Stimulated activated CD4-positive, alpha-beta T cell treated with anti-CD3 and anti-CD28 coated beads, TNF-alpha, amount 100 ng/mL, for 4 hours (primary cell): ENCODE results near the gene LZTS2.
"Not testable (repeated sequence)": the region's sequence is repeated elsewhere in the genome, so short reads cannot be mapped to it uniquely, and the experiment has no call there.

Source experiments
- DNase-seq, 3 experiments: peaks; one replicate each; pipeline ENCODE4 v3.0.0-alpha.2; 2020; ENCODE audit warnings: low read depth in 3 of 3

The LZTS2 gene

DNA sequence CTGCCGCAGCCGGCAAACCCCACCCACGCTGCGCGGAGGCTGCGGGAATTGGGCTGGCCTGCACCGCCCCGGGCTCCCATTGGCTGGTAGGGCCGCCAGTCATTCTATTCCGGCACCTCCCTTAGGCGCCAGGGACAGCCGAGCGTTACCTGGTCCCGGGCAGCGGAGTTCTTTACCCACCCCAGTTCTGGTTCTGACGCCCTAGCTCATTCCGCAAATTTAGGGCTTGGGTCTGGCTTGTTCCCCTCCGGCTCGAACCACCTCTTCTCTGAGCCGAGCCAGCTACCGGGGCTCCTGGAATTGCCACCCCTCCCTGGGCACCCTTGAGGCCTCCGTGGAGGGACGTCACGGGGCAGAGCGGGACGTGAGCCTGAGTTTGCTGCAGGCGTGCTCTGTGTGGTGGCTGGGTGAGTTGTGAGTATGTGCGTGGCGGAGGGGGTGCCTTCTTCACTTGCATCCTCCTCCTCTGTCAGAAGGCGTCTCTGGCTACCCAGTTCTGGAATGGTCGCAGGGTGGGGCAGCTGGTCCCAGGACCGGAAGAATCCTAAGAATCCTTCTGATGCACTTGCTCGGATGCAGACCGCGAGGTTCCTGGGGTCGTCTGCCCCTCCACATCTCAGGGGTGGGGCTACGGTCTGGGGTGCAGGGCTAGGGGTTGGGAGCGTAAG is 31.7 kb downstream of the LZTS2 start, which contains the start of the genes PDZD7 and SFXN3:
Gene PDZD7 (minus strand): TSS at position 2 of the 668 bp plus-strand sequence. CDS start 910 bp downstream, outside the sequence.
Gene SFXN3 (plus strand): TSS at position 107 of the 668 bp plus-strand sequence. CDS start 3,461 bp downstream, outside the sequence.
- DNase-seq, result peak; percentile 94 to 95 (median 94)

DNA sequence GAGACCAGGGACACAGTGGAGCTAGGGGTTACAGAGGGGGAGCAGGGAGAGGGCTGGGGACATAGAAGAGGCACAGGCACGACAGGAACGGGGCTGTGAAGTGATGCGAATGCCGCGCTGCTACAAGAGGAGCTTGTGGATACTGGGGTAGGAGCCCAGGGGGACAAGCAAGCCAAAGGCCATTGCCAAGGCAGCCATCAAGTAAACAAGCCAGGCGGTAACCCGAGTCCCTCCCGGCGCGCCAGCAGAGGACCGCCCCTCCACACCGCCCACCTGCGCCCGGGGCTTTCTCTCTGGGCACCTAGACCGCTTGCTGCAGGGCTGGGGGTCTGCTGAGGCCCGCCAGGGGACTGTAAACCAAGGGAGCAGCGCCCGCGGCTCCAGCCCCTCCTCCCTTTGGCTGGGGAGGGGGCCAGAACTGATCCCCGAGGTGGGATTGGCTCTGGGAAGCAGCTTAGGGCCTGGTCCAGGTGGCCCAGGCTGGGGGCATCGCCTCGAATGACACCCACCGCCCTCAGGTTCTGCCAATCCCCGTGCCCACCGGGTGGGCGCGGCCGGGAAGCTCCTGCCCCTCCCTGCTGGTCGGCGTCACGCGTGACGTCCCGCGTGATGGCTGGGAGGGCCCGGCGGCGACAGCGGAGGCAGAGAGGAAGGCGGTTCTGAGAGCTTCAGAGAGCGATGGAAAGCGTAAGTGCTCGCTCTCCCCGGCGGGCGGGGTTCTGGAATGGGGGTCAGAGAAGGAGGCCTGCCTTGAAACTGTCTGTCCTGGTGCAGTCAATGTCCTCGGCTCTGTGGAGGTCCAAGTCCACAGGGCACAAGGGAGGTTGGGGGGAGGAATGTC is 32.4 kb downstream of the LZTS2 start:
- DNase-seq, result peak; percentile 34 to 64 (median 61)

DNA sequence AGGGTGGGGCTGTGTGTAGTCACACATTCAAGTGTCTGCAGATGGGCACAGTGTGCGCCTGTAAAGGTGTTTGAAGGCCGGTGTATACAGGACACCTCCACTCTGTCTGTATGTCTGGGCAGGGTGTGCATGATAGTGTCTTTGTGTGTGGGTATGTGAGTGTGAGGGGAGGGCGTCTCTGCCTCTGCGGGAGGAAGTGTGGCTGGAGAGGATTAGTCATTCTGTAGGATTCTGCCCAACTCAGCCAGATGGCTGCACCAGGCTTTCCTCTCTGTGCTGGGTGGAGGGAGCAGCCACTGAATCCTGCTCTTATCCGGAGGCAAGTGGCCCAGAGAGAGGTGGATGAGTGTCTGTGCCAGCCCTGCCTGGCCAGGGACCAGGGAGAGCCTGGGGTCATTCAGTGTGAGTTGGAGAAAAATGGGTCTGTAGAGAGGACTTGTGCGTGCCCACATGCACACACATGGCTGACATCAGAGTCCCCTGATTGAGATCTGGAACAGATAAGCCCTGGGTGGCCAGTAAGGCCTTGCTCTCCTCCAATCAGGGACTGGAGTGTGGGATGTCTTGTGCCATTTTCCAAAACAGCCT is 33.1 kb downstream of the LZTS2 start:
- peak; percentile 39 to 57 (median 48) for DNase-seq

DNA sequence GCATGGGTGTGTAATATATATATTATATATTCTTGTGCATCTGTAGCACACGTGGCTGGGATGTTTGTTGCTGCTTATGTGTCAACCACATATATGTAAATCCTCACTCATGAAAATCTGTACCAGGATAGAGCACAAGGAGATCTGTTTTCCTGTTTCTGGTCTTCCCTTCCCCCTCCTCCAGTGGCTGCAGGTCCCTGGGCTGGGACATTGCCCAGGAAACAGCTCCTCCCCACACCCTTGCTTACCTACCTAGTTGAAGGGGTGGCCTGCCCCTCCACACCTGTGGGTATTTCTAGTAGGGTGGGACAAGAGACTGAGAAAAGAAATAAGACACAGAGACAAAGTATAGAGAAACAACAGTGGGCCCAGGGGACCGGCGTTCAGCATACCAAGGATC is 33.7 kb downstream of the LZTS2 start:
- no peak for DNase-seq

DNA sequence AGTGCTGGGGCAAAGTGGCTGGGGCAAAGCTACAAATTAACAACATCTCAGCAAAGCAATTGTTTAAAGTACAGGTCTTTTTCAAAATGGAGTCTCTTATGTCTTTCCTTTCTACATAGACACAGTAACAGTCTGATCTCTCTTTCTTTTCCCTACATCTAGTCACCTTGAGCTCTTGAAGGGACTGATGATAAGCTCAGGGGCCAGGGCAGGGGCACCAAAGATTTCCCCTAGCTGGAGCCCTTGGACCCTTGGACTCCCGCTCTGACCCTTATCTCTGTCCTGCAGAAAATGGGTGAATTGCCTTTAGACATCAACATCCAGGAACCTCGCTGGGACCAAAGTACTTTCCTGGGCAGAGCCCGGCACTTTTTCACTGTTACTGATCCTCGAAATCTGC is 34.8 kb downstream of the LZTS2 start:
- DNase-seq, result not testable (repeated sequence)

DNA sequence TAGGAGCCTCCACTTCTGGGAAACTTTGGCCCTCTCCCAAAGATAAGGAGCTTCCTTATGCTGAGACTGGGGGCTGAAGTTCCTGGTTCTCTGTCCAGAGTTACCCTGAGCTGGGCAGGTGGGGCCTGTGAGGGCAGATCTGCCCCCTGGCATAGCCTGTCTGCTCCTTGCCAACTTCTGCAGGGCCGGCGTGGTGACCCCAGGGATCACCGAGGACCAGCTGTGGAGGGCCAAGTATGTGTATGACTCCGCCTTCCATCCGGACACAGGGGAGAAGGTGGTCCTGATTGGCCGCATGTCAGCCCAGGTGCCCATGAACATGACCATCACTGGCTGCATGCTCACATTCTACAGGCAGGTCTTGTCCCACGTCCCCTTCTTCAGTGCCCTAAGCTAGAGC is 35.7 kb downstream of the LZTS2 start:
- DNase-seq, result no peak

DNA sequence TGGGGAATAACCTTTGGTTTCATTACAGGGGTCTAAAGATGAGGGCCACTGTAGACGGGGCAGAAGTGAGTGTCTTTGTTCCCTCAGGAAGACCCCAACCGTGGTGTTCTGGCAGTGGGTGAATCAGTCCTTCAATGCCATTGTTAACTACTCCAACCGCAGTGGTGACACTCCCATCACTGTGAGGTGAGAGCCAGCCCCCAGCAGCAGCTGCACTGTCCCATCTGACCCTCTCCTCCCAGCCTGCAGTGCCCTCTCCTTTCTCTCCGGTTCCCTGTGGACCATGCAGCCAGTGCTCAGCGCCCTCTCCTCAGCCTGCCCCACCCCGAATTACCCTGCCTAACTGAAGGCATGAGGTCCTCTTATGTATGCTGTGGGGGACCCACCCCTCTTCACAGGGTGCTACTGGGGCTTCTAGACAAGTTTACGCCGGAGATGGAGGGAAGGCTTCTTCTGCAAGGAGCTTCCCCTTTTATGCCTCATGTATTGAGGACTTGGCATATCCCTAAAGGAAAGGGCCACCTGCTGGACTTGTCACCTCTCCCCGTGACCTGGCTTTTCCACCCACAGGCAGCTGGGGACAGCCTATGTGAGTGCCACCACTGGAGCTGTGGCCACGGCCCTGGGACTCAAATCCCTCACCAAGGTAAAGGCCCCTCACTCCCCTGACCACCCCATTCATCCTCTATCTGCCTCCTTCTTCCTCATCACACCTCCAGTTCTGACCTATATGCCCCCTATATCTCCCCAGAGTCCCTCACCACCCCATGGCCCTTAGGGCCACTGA is 36.5 kb downstream of the LZTS2 start:
- DNase-seq, result no peak

DNA sequence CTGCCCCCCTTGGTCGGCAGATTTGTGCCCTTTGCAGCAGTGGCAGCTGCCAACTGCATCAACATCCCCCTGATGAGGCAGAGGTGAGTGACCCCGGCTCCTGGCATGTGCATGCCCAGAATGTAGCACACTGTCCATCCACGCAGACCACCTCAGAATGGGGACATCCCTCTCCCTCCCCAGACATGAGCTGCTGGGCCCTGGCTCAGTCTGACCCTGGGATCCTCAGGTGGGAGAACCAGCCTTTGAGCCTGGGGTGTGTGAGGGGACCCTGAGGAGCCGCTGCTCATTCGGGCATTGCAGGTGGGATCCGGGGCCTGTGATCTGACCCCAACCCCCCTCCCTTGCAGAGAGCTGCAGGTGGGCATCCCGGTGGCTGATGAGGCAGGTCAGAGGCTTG is 37.1 kb downstream of the LZTS2 start:
- DNase-seq, result no peak

DNA sequence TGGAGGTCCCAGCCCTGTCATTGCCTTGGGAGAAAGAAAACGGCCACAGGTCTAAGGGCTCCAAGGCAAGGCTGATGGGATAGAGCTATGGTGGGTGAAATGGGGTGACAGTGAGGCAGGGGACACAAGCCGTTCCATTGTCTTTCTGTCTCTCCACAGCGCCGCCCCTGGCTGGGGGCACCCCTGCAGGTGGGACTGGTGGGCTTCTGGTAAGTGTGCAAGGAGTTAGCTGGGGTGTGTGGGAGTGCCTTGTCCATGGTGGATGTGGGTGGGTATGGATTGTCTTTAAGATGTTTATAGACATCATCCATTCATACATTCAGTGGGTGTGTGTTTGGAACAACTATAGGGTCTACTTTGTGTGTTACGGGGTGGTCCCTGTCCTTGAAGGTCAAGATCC is 38.9 kb downstream of the LZTS2 start:
- no peak for DNase-seq

DNA sequence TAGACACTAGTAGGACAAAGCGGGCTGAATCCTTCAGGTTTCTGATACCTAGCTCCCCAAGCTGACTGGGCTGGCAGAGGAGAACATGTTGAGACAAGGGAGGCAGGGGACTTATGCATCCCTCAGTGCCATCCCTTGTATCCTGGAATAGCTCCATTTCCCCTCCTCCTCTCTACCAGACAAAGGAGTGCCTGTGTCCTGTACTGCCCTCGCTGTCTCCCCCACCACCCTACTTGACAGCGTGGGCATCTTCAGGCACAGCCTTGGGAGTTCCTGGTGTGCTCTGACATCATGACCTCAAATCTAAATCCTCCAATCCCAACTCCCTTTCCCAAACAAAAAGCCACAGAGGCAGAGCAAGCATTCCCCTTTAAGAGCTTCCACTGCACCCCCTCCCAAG is 40.5 kb downstream of the LZTS2 start:
- no peak for DNase-seq

DNA sequence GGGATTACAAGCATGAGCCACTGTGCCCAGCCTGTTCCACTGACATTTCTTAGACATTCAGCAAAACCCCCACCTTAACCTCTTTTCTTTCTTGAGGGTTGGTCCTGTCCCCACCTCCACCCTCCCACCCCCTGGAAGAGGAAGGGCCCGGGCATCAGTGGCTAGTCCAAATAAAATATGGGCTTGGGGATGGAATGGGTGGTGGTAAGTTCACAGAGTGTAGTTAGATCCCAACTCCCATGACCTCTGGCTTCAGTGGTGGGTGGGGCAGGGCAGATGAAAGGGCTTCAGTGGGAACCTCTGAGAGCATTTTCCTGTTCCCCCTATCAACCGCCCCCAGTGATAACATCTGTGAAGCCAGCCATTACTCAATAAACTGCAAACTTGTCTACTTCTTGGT is 41.2 kb downstream of the LZTS2 start:
- DNase-seq, result no peak

DNA sequence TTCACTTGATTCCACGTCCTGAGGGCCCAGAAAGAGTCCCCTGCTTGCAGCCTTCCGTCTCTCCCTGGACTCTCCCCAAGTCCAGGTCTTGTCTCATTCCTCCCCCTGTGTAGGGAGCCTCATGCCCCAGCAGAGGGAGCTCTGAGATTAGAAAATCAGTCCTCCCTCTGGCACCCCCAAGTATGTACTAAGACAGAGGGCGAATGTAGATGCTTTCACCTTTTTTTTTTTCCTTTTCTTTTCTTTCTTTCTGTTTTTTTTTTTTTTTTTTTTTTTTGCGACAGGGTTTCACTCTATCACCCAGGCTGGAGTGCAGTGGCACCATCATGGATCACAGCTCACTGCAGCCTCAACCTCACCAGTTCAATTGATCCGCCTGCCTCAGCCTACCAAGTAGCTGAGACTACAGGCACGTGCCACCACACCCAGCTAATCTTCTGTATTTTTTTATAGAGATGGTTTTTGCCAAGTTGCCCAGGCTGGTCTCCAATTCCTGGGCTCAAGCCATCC is 41.7 kb downstream of the LZTS2 start:
- DNase-seq, result peak in 1 of 3 experiments; percentile 54

DNA sequence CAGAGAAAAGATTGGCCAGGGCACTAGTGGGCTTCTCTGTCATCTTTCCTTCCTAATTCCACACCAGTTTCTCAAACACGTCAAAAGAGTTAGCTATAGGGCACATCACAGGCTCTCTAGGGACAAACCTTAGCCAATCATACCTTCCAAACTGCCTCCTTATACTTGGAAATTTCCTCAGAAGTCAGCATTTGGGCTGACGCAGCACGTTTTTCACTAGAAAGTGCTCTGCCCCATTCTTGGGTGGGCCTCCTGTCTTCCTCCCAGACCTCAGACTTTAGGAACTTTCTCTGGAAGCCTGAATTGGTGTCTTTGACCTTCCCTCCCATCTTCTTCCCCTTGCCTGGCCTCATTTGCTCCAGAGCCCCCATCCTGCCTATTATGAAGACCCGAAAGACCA is 42.5 kb downstream of the LZTS2 start:
- DNase-seq, result no peak

DNA sequence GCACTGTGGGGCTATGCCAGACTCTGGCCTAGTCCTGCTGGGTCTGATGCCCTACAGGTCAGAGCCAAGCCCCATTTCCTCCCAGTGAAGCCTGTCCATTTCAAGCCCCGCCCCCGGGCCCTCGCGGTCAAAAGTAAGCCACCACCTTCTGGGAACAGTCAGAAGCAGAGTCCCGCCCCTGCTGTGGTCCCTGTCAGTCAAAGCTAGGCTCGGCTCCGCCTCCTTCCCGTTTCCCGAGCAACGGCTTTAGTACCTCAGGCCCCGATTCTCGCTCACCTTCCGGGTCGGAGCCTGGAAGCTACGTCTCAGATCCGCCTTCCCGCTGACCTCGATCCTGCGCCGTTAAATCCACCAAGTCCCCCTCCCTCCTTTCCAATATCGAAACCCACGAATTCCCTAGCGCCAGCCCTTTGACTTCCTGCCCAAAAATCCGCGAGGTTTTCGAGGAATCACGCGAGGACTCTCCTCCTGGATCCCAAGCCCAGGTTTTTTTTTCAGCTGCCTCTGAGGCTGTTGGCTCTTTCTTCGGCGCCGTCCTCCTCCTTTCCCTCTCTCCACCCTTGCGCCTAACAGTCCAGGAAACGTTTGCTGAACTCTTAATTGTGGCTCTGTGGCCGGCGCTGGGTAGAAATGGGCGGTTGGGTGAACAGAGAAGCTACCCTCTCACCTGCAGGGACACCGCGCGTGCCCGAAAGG is 43.2 kb downstream of the LZTS2 start:
- DNase-seq, result peak; percentile 69 to 77 (median 73)

DNA sequence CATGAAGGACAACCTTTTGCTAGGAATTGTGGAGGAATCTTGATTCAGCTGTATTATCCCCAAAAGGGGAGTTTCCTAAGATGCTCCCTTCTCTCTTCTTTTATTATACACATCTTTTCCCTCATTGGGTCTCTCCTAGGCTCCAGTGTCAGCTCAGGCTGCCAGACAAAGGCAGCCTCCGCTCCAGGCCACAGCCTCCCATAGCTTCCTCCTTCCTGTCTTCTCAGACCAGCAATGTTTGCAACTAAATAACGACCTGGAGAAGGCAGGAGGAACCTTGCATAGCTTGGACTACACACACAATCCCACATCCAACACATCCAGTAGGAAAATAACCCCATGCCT is 43.7 kb downstream of the LZTS2 start:
- DNase-seq, result no peak

DNA sequence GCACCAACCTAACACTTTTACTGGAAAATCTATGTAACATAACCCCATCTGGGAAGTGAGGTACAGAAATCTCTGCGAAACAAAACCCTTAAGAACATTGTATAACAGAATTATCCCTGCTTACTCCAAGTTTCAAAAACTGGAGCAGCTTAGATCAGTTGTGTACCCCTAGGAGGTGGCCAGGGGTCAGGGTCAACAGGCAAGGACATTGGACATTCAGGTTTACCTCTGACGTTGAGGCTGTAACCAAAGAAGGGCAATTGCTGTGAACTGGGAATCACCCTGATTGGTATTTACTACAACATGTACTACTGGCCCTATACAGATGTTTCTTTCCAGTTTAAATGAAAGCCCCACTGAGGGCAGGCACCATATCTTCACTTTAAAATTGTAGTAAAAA is 44.5 kb downstream of the LZTS2 start:
- DNase-seq, result no peak

DNA sequence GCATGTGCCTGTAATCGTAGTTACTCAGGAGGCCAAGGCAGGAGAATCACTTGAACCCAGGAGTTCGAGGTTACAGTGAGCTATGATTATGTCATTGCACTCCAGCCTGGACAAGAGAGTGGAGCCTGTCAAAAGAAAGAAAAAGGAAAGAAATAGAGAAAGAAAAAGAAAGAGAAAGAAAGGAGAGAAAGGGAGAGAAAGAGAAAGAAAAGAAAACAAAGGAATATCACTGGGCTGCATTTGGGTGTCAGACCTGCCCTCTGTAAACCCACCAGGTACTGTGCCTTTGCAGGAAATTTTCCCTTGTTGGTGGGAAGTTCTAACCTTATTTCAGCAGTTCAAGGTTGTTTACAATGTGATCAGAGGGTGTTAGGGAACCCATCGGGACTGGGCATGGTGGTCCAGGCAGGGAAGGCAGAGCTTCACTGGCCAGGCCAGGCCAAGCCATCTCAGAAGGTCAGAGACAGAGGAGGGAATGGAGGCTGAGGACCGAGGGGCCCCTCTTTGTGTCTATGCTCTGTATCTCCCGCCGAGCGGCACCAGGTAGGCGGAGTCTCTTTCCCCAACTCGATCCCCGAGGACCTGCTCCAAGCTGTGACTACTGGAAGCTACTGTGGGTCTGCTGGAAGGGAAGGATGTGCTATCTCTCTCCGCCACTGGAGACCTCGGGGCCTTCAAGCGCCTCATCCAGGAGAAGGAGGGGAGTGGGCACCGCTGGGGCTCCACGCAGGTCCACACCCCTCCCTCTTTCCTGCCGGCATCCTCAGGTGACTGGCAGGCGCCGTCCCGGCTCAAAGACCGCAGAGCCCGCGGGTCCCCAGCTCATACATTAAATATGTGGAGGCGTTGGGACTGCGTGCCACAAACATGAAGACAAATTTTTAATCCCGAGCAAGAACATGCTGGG is 47.0 kb downstream of the LZTS2 start:
- no peak for DNase-seq

DNA sequence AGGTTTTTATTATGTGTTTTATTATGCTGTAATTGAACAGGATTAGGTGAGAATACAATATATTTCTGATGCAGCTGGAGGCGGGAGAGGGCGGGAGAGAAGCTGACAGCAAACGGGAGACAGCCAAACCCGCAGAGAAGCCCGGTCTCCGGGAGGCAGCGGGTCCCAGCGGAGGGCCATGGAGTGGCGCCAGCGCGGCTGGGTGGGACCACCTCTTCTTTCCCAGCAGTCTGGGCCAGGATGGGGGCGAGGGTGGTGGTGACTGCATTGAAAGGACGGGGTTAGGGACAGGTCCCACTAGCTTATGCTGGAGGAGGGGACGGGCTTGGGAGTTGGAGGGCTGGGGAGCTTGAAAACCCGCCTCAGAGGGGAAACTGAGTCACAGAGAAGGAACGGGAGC is 47.7 kb downstream of the LZTS2 start:
- DNase-seq, result no peak

DNA sequence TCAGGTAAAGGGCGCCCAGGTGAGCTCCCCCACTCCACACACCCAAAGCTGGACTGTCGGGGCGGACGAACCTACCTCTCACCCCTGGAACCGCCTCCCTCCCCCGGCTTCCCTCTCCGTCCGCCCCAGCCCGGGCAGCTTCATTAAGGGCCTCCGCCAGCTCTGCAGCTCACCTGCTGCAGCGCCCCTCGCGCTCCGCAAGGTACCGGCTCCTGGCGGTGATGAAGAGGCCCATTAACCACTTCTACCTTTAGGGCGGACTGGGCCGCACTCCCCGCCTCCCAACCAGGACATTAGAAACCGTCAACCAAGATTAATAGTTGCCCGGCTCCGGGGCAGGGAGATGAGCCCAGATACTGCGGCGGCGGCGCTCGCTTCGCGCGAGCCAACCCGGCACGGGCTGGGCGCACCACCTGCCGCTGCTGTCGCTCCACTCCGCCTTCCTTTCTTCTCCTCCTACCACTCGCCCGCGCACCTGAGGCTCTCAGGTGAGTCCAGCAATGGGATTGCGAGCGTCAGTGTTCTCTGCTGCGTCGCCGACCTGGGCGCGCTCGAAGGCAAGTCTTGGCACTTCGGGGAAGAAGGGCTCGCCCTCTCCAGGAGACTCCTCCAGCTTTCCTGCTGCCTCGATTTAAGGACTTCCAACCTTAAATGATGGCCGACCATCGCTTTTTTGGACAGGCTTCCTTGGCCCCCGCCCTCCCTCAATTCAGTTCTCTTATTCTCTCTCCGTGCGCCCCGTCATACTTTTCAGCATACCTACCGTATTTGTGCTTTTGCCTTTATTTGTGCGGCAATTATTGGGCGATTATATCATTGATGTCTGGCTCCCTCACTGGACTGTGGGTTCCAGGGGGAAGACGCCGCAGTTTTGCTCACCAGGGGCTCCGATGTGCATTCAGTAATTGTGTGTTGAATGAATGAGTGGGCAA is 48.6 kb downstream of the LZTS2 start:
- DNase-seq, result no peak
